Measurements from ENCODE around the gene CMC2. TPM values are rescaled to one million over a fixed set of nuclear protein-coding genes. Genes with fewer than 3 reads are reported as not detected.
A peak's percentile ranks its signal among the peaks of the same experiment; 100 is the strongest.

Gene CMC2
- total RNA-seq, 1 experiment from 2014 or later, result 64.2 TPM

DNA sequence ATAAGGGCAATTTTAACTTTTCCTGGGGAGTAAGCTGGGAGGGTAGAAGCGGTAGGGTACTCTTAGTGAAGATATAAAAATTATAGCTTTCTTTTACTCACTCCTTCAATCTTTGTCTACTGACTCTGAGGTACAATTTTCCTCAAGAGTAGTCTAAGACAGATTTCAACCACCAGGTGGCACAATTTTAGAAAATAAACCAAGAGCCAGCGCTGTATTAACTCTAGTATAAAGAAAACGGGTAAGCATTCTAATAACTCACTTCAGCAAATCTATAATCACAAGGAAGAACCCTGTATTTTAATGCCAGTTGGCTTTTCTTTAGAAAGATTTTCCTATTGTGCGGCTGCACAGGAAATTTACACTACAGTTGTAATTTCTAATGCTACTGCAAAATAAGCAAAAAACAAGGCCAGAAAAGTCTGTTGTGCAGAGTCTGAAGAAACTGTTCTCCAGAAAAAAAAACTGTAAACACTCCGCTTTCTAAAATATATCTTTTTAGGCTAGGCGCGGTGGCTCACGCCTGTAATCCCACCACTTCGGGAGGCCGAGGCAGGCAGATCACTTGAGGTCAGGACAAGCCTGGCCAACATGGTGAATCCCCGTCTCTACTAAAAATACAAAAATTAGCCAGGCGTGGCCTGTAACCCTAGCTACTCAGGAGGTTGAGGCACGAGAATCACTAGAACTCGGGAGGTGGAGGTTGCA, 1.9 kb downstream of the CMC2 start:
- H3K27me3 ChIP-seq (ENCODE audit: insufficient read depth, low read length), result no peaks in the 10 kb centered on the region
- peaks cover 20% of the 10 kb centered on the region for H3K79me1 ChIP-seq (ENCODE audit: insufficient read depth, low read depth, low read length, poor library complexity, severe bottlenecking)
- H3K23ac ChIP-seq (ENCODE audit: insufficient read length, low read depth, low read length), result no peak overlapping the region
- Mint-ChIP-seq H3K4me3 (peak overlapping the region; percentile 8 to 70), H3K36me3 (ENCODE audit: insufficient read depth in 1 of 3, low read depth in 3 of 3) (peaks cover 2 to 7% (median 6%) of the 10 kb centered on the region in 3 experiments), H3K27me3 (ENCODE audit: low read depth) (no peaks in the 10 kb centered on the region; the same call in 1 of the 2 replicates), H3K9me3 (peaks cover 0 to 1% of the 10 kb centered on the region in 2 experiments; a peak in 2 of 5 replicates), H3K4me1 (peaks cover 18 to 25% of the 10 kb centered on the region in 2 experiments), H3K27ac (no peak overlapping the region; a peak in 1 of 7 replicates)
- no peak overlapping the region for H2BK5ac ChIP-seq (ENCODE audit: insufficient read length, low read length)
- peak overlapping the region; percentile 76 for H3K4me2 ChIP-seq (ENCODE audit: insufficient read depth, insufficient read length, low read length)
- no peak overlapping the region for H2AK5ac ChIP-seq (ENCODE audit: insufficient read length, low read length)
- H2BK12ac ChIP-seq (ENCODE audit: insufficient read length, low read depth, low read length), result no peak overlapping the region
- no peak overlapping the region for H3K14ac ChIP-seq (ENCODE audit: insufficient read depth, low read length)
- no peak overlapping the region for H4K91ac ChIP-seq (ENCODE audit: insufficient read length, low read depth, low read length)
- TF ChIP-seq, protein P1, sequence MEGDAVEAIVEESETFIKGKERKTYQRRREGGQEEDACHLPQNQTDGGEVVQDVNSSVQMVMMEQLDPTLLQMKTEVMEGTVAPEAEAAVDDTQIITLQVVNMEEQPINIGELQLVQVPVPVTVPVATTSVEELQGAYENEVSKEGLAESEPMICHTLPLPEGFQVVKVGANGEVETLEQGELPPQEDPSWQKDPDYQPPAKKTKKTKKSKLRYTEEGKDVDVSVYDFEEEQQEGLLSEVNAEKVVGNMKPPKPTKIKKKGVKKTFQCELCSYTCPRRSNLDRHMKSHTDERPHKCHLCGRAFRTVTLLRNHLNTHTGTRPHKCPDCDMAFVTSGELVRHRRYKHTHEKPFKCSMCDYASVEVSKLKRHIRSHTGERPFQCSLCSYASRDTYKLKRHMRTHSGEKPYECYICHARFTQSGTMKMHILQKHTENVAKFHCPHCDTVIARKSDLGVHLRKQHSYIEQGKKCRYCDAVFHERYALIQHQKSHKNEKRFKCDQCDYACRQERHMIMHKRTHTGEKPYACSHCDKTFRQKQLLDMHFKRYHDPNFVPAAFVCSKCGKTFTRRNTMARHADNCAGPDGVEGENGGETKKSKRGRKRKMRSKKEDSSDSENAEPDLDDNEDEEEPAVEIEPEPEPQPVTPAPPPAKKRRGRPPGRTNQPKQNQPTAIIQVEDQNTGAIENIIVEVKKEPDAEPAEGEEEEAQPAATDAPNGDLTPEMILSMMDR (conservative IDR thresholded peaks at IDR 0.05), result peak; percentile 78
- no peak overlapping the region for H4K8ac ChIP-seq (replicated peaks; ENCODE audit: insufficient read length, low read depth, low read length)
- H3T11ph ChIP-seq (ENCODE audit: low read length), result no peak overlapping the region
- H3K79me2 ChIP-seq (ENCODE audit: insufficient read depth, low read length), result peaks cover 36% of the 10 kb centered on the region; the same call in 1 of the 2 replicates
- H2AFZ ChIP-seq (ENCODE audit: low read length), result no peak overlapping the region
- H2BK20ac ChIP-seq (ENCODE audit: low read depth, low read length, poor library complexity, severe bottlenecking), result no peak overlapping the region
- no peak for DNase-seq
- H4K5ac ChIP-seq (ENCODE audit: insufficient read length, low read depth, low read length), result no peak overlapping the region
- no peaks in the 10 kb centered on the region for H3K9me3 ChIP-seq (ENCODE audit: control insufficient read depth, low read depth, low read length)
- no peaks in the 10 kb centered on the region for H3K4me1 ChIP-seq (ENCODE audit: insufficient read depth, low read length)
- H3K56ac ChIP-seq (ENCODE audit: insufficient read length, low read depth, low read length), result no peak overlapping the region
- no peaks in the 10 kb centered on the region for H4K20me1 ChIP-seq (ENCODE audit: control insufficient read depth, insufficient read depth, insufficient read length)
- H3K4ac ChIP-seq (ENCODE audit: low read depth, low read length), result no peak overlapping the region
- H3K27ac ChIP-seq (ENCODE audit: insufficient read length, low read depth, low read length), result no peak overlapping the region
- WGBS (ENCODE audit: extremely low coverage, insufficient read length, low lambda C conversion rate), result no CpG with 5 or more reads among the region's 14 CpGs
- H3K23me2 ChIP-seq (ENCODE audit: insufficient read length, low read depth, low read length, poor library complexity, severe bottlenecking), result no peaks in the 10 kb centered on the region
- no peak overlapping the region for H2BK15ac ChIP-seq (ENCODE audit: low read depth, low read length)
- no peak overlapping the region for H3K9ac ChIP-seq (ENCODE audit: extremely low read depth, insufficient read length, low read length)
- H3K18ac ChIP-seq (ENCODE audit: insufficient read length, low read depth, low read length), result no peak overlapping the region
- no peak overlapping the region for H2BK120ac ChIP-seq (ENCODE audit: low read depth, low read length, poor library complexity, severe bottlenecking)
